ENCODE results near the gene GRM6. TPM values are rescaled to one million over a fixed set of nuclear protein-coding genes. Genes with fewer than 3 reads are reported as not detected.

The GRM6 gene
- total RNA-seq, 1 experiment from 2014 or later, result not detected

- no peak overlapping the region for H4K5ac ChIP-seq (ENCODE audit: insufficient read length, low read depth, low read length)
- no peak overlapping the region for H4K91ac ChIP-seq (ENCODE audit: insufficient read length, low read depth, low read length)
- H3K4me2 ChIP-seq (ENCODE audit: insufficient read depth, insufficient read length, low read length), result no peak overlapping the region
- no peak overlapping the region for H3K18ac ChIP-seq (ENCODE audit: insufficient read length, low read depth, low read length)
- no CpG with 5 or more reads among the region's 7 CpGs for WGBS (ENCODE audit: extremely low coverage, insufficient read length, low lambda C conversion rate)
- H3K27me3 Mint-ChIP-seq (ENCODE audit: low read depth), result peaks cover 32% of the 10 kb centered on the region
- H3K9me3 Mint-ChIP-seq, result peaks cover 94 to 96% of the 10 kb centered on the region in 2 experiments
- no peak overlapping the region for H3K4me3 Mint-ChIP-seq
- H2BK5ac ChIP-seq (ENCODE audit: insufficient read length, low read length), result no peak overlapping the region
- no peak overlapping the region for H2AFZ ChIP-seq (ENCODE audit: low read length)
- no peak overlapping the region for H4K8ac ChIP-seq (replicated peaks; ENCODE audit: insufficient read length, low read depth, low read length)
- TF ChIP-seq CTCF (conservative IDR thresholded peaks at IDR 0.05), result no peak
- no peaks in the 10 kb centered on the region for H3K23me2 ChIP-seq (ENCODE audit: insufficient read length, low read depth, low read length, poor library complexity, severe bottlenecking)
- H3K9me3 ChIP-seq (ENCODE audit: control insufficient read depth, low read depth, low read length), result peaks cover 91% of the 10 kb centered on the region
- H2BK120ac ChIP-seq (ENCODE audit: low read depth, low read length, poor library complexity, severe bottlenecking), result no peak overlapping the region
- H3K79me2 ChIP-seq (ENCODE audit: insufficient read depth, low read length), result no peaks in the 10 kb centered on the region
- no peak overlapping the region for H3T11ph ChIP-seq (ENCODE audit: low read length)
- no peaks in the 10 kb centered on the region for H3K79me1 ChIP-seq (ENCODE audit: insufficient read depth, low read depth, low read length, poor library complexity, severe bottlenecking)
- H3K27ac Mint-ChIP-seq, result no peak overlapping the region
- no peak overlapping the region for H3K4ac ChIP-seq (ENCODE audit: low read depth, low read length)
- no peak for DNase-seq
- no peaks in the 10 kb centered on the region for H3K4me1 Mint-ChIP-seq
- H3K4me1 ChIP-seq (ENCODE audit: insufficient read depth, low read length), result no peaks in the 10 kb centered on the region
- H2AK5ac ChIP-seq (ENCODE audit: insufficient read length, low read length), result no peak overlapping the region
- H2BK20ac ChIP-seq (ENCODE audit: low read depth, low read length, poor library complexity, severe bottlenecking), result no peak overlapping the region
- H3K27me3 ChIP-seq (ENCODE audit: insufficient read depth, low read length), result no peaks in the 10 kb centered on the region
- no peak overlapping the region for H2BK12ac ChIP-seq (ENCODE audit: insufficient read length, low read depth, low read length)
- no peak overlapping the region for H3K14ac ChIP-seq (ENCODE audit: insufficient read depth, low read length)
- no peaks in the 10 kb centered on the region for H4K20me1 ChIP-seq (ENCODE audit: control insufficient read depth, insufficient read depth, insufficient read length)
- no peak overlapping the region for H2BK15ac ChIP-seq (ENCODE audit: low read depth, low read length)
- H3K27ac ChIP-seq (ENCODE audit: insufficient read length, low read depth, low read length), result no peak overlapping the region
- H3K56ac ChIP-seq (ENCODE audit: insufficient read length, low read depth, low read length), result no peak overlapping the region
- H3K23ac ChIP-seq (ENCODE audit: insufficient read length, low read depth, low read length), result no peak overlapping the region
- peaks cover 74 to 88% (median 75%) of the 10 kb centered on the region in 3 experiments for H3K36me3 Mint-ChIP-seq (ENCODE audit: insufficient read depth in 1 of 3, low read depth in 3 of 3)
- no peak overlapping the region for H3K9ac ChIP-seq (ENCODE audit: extremely low read depth, insufficient read length, low read length)
Observed at GRCh38 chr5:179033004-179033580, 38.0 kb upstream of the GRM6 start.

Data from H9 (cell line).